NCI-H345 treated with DMSO at 0.1 percent for 48 hours (cell line): ENCODE measurements around the gene NHERF2.

Source experiments
- DNase-seq: peaks from one replicate; lab custom pipeline; 2025; ENCODE audit not compliant: unreplicated experiment; lab: John Stamatoyannopoulos, UW

The NHERF2 gene

GRCh38 chr16:2026461-2027023, at the start of gene NHERF2:
Gene NHERF2, plus strand, starts transcription at chr16:2026902. Its CDS starts 104 bp downstream, at chr16:2027006.
- no peak for DNase-seq

GRCh38 chr16:1976951-1977874, 49.5 kb upstream of the NHERF2 start:
- DNase-seq, result no peak

- DNase-seq, result no peak
Measured at GRCh38 chr16:1977875-1978268, 48.8 kb upstream of the NHERF2 start.

GRCh38 chr16:1978476-1979120, 48.1 kb upstream of the NHERF2 start:
- DNase-seq, result no peak

- DNase-seq, result no peak
Measured at GRCh38 chr16:1979271-1980029, 47.3 kb upstream of the NHERF2 start.

- no peak for DNase-seq
Measured at GRCh38 chr16:1980030-1980769, 46.5 kb upstream of the NHERF2 start.

GRCh38 chr16:1980770-1981087, 46.0 kb upstream of the NHERF2 start:
- DNase-seq, result no peak

GRCh38 chr16:1981398-1981836, 45.3 kb upstream of the NHERF2 start, which contains the start of gene NOXO1:
Gene NOXO1, minus strand, starts transcription at chr16:1981469. Its CDS starts 290 bp downstream, at chr16:1981179.
- DNase-seq, result no peak

GRCh38 chr16:1982013-1982433, 44.7 kb upstream of the NHERF2 start:
- DNase-seq, result peak; percentile 48

GRCh38 chr16:1982991-1983543, 43.6 kb upstream of the NHERF2 start:
- no peak for DNase-seq

GRCh38 chr16:1983544-1984346, 43.0 kb upstream of the NHERF2 start, which contains the start of gene GFER:
Gene GFER, plus strand, starts transcription at chr16:1984193. Its CDS starts 26 bp downstream, at chr16:1984219.
- peak; percentile 72 for DNase-seq

- no peak for DNase-seq
Measured at GRCh38 chr16:1984347-1985225, 42.1 kb upstream of the NHERF2 start.

- no peak for DNase-seq
Measured at GRCh38 chr16:1985466-1986150, 41.1 kb upstream of the NHERF2 start.

GRCh38 chr16:1987198-1987597, 39.5 kb upstream of the NHERF2 start:
- no peak for DNase-seq

GRCh38 chr16:1989209-1990100, 37.2 kb upstream of the NHERF2 start, which contains the start of gene SYNGR3:
Gene SYNGR3, plus strand, starts transcription at chr16:1989970. Its CDS starts 133 bp downstream, at chr16:1990103.
- DNase-seq, result peak; percentile 34

GRCh38 chr16:1990101-1990350, 36.7 kb upstream of the NHERF2 start:
- DNase-seq, result no peak
